ENCODE results near the gene NVL. TPM values are rescaled to one million over a fixed set of nuclear protein-coding genes. Genes with fewer than 3 reads are reported as not detected.
A peak's percentile ranks its signal among the peaks of the same experiment; 100 is the strongest.
"Not testable (repeated sequence)": the region's sequence is repeated elsewhere in the genome, so short reads cannot be mapped to it uniquely, and the experiment has no call there.

The NVL gene
- total RNA-seq, 4 donors from 2014 or later = 2.6 to 45.2 (median 28.9) TPM

GRCh38 chr1:224343679-224344078, 13.7 kb upstream of the NVL start:
- H3K4me3 ChIP-seq = no peak overlapping the region
- H3K4me1 ChIP-seq = no peaks in the 10 kb centered on the region
- H3K9me3 ChIP-seq = peaks cover 0 to 12% of the 10 kb centered on the region in 2 donors
- H3K36me3 ChIP-seq = no peaks in the 10 kb centered on the region
- no peak for DNase-seq
- TF ChIP-seq CTCF (IDR thresholded peaks at IDR 0.05) (no peak), POLR2A (IDR thresholded peaks at IDR 0.05) (no peak)
- H3K27ac ChIP-seq = no peak overlapping the region
- intact Hi-C loops (cut with DNase I; ENCODE audit: low total_unique reads) = no loop called here
- no peaks in the 10 kb centered on the region for H3K27me3 ChIP-seq

DNA sequence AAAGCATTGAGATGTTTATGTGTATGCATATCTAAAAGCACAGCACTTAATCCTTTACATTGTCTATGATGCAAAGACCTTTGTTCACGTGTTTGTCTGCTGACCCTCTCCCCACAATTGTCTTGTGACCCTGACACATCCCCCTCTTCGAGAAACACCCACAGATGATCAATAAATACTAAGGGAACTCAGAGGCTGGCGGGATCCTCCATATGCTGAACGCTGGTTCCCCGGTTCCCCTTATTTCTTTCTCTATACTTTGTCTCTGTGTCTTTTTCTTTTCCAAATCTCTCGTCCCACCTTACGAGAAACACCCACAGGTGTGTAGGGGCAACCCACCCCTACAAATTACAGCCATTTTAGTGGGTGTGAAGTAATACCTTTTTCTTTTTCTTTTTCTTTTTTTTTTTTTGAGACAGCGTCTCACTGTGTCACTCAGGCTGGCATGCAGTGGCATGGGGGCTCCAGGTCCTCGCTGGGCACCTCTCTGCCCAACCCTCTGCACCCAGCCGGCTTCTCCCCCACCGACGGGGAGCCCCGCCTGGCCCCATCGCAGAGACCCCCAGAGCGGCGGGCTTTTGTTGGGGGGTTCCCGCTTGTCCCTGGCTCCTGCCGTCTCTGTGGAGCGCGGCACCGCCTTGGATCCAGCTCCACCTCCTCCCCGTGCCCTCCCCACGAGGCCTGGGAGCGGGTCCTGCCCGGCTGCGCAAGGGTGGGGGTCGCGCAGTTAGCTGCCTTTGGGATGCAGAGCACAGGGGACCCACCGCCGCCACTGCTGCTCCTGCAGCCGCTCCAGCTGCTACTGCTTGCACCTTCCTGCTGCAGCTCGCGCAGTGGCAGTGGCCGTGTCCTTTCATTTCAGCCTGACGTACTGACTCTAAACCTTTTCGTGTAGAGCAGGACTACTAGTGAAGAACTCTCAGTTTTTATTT, 10.7 kb upstream of the NVL start:
- H3K27me3 ChIP-seq; intact Hi-C loops (cut with DNase I; ENCODE audit: low total_unique reads); DNase-seq; H3K4me1 ChIP-seq; H3K27ac ChIP-seq; H3K36me3 ChIP-seq: not testable (repeated sequence)
- H3K9me3 ChIP-seq = peaks cover 0 to 12% of the 10 kb centered on the region in 2 donors
- peak overlapping the region in 1 of 2 donors; percentile 24 for H3K4me3 ChIP-seq

DNA sequence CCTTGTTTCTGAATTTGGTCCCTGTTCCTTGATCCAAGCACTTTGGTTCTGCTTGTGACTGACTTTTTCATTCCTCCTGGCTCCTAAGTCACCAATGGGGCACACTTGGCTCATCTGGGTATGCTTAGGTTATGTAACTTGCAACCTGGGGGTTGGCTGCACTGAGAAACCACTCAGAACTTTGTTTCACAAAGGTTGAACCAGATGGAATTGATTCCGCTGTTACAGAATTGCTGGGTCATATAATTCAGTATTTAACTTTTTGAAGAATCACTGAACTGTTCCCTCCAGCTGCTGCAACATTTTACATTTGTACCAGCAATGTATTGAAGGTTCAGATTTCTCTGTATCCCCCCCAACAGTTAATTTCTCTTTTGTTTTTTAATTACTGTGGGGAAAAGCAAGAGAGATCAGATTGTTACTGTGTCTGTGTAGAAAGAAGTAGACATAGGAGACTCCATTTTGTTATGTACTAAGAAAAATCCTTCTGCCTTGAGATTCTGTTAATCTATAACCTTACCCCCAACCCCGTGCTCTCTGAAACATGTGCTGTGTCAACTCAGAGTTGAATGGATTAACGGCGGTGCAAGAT, 9.6 kb upstream of the NVL start:
- Histone ChIP-seq H3K36me3 (no peaks in the 10 kb centered on the region), H3K27me3 (no peaks in the 10 kb centered on the region), H3K27ac (no peak overlapping the region), H3K9me3 (peaks cover 0 to 11% of the 10 kb centered on the region in 2 donors), H3K4me3 (no peak overlapping the region), H3K4me1 (no peaks in the 10 kb centered on the region)
- no peak for TF ChIP-seq CTCF (IDR thresholded peaks at IDR 0.05)
- TF ChIP-seq POLR2A (IDR thresholded peaks at IDR 0.05) = no peak
- DNase-seq = no peak
- intact Hi-C loops (cut with DNase I; ENCODE audit: low total_unique reads) = loop anchor here (10.0 kb wide), 1 partner anchor 225 kb away; the partner anchor contains the start of gene FBXO28

GRCh38 chr1:224338150-224338838, 8.3 kb upstream of the NVL start:
- no peaks in the 10 kb centered on the region for H3K36me3 ChIP-seq
- TF ChIP-seq POLR2A (IDR thresholded peaks at IDR 0.05) (no peak), CTCF (IDR thresholded peaks at IDR 0.05) (no peak)
- H3K4me3 ChIP-seq = no peak overlapping the region
- no peaks in the 10 kb centered on the region for H3K27me3 ChIP-seq
- no peaks in the 10 kb centered on the region for H3K4me1 ChIP-seq
- no peak for DNase-seq
- intact Hi-C loops (cut with DNase I; ENCODE audit: low total_unique reads) = loop anchor here (10.0 kb wide), 1 partner anchor 223 kb away; the partner anchor contains the start of gene FBXO28
- H3K27ac ChIP-seq = no peak overlapping the region
- H3K9me3 ChIP-seq = no peaks in the 10 kb centered on the region

- H3K9me3 ChIP-seq = no peaks in the 10 kb centered on the region
- peaks cover 0 to 1% of the 10 kb centered on the region in 2 donors for H3K4me1 ChIP-seq
- intact Hi-C loops (cut with DNase I; ENCODE audit: low total_unique reads) = loop anchor here (10.0 kb wide), 1 partner anchor 219 kb away; the partner anchor contains the start of gene FBXO28
- no peaks in the 10 kb centered on the region for H3K27me3 ChIP-seq
- no peak overlapping the region for H3K27ac ChIP-seq
- TF ChIP-seq CTCF (IDR thresholded peaks at IDR 0.05) = no peak
- TF ChIP-seq POLR2A (IDR thresholded peaks at IDR 0.05) = no peak
- no peaks in the 10 kb centered on the region for H3K36me3 ChIP-seq
- H3K4me3 ChIP-seq = no peak overlapping the region
- DNase-seq = no peak
Observed at GRCh38 chr1:224333939-224334786, 4.2 kb upstream of the NVL start.

Measured in uterus (tissue), 4 donors.